GM19193 (cell line): Measurements from ENCODE around the gene HP.
A peak's percentile ranks its signal among the peaks of the same experiment; 100 is the strongest.

Experiments used
- POLR2A ChIP-seq: IDR thresholded peaks from 4 replicates; pipeline ENCODE4 v1.6.1; 2011; ENCODE audit not compliant: insufficient read depth, insufficient read length; ENCODE audit errors: extremely low read depth

Gene HP

DNA sequence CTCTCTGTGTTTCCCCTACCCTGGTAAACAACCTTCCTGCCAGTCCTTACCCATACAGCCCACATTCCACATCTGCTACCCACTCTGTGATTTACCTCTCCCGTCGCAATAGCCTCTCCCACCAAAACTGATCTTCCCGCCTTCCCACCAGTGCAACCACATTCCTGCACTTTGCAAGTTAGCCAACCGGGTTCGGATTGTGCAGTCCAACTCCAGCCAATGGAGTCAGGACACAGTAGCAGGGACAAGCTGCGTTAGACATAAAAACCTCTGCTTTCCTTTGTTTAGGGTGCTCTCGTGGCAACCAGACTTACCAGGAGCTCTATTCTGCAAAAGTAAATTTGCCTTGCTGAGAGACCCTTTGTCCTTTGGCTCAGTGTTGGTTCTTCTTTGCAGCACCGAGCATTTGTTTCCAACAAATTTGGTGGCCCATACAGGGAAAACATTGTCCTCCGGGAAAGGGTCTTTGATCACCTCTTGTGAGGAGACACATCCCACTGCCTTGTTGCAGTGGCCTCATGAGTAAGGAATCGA, 10.1 kb downstream of the HP start:
- no peak for TF ChIP-seq POLR2A

DNA sequence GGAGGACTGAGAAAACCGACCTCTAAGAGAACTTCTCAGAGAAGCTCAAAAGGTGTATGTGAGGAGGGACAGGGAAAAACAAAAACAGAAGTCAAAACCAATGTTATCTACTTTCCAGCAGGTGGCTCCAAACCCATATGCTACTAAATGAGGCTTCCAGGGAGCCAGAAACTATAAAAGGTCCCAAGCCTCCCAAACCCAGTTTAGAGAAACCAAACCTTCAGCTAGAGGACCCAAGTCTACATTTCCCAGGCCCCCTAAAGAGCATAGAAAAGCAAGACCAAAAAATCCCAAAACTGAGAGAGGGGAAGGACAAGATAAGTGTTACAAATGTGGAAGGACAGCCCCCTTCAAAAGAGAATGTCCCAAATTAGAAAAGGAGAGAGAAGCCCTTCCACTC, 12.4 kb downstream of the HP start:
- TF ChIP-seq POLR2A, result no peak

DNA sequence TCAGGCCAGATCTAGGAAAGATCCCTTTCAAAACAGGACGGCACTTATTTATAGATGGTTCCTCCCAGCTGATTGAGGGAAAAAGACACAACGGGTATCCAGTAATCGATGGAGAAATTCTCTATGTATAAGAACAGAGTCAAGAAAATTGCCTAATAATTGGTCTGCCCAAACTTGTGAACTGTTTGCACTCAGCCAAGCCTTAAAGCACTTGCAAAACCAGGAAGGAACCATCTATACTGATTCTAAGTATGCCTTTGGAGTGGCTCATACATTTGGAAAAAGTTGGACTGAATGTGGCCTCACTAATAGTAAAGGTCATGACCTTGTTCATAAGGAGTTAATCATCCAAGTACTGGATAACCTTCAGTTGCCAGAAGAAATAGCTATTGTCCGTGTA, 14.6 kb downstream of the HP start:
- TF ChIP-seq POLR2A, result no peak

DNA sequence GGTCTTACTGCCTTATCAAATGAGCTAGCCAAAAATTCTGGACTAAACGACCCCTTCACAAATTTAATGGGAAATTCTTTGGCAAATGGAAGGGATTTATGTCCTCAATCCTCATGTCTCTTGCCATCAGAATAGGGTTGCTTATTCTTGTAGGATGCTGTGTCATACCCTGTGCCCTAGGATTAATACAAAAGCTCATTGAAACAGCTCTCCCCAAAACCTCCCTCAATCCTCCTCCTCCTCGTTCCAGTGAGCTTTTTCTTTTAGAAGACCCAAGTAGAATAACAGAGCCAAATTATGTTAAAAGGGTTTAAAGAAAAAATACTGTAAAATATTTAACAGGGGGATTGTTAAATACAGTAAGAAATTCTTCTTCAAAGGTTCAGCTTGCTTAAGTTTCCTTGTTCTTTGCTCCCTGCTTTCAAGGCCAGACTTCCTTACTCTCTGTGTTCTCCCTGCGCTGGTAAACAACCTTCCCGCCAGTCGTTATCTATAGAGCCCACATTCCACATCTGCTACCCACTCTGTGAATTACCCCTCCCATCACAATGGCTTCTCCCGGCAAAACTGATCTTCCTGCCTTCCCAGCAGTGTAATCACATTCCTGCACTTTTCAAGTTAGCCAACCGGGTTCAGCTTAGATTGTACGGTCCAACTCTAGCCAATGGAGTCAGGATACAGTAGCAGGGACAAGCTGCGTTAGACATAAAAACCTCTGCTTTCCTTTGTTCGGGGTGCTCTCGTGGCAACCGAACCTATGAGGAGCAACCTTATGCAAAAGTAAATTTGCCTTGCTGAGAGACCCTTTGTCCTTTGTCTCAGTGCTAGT, 18.4 kb downstream of the HP start:
- TF ChIP-seq POLR2A, result no peak

DNA sequence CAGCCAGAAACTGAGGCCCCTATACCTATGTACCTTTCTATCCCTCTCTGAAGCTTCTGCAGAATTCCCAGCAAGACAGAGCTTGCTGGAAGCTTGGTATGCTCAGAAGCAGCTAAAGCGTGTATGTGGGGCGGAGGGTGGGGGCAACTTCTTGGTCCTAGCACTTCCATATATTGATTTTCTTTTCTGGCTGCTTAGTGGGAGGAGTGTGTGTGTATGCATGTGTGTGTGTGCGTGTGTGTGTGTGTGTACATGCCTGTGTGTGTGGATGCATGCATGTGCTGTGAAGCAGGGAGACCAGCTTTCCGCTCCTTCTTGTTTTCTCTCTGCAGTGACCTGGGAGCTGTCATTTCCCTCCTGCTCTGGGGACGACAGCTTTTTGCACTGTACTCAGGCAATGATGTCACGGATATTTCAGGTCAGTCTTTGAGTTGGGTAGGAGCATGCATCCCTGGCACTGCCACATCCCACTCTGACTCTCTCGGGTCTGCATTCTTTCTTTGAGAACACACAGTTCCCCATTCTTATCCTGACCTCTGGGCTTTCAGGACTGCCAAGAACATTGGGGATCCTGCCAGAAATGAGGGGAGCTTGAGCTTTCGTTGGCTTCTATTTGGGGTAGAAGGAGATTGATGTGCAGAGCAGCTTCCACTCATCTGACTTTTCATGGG, 19.4 kb downstream of the HP start:
- TF ChIP-seq POLR2A, result no peak

DNA sequence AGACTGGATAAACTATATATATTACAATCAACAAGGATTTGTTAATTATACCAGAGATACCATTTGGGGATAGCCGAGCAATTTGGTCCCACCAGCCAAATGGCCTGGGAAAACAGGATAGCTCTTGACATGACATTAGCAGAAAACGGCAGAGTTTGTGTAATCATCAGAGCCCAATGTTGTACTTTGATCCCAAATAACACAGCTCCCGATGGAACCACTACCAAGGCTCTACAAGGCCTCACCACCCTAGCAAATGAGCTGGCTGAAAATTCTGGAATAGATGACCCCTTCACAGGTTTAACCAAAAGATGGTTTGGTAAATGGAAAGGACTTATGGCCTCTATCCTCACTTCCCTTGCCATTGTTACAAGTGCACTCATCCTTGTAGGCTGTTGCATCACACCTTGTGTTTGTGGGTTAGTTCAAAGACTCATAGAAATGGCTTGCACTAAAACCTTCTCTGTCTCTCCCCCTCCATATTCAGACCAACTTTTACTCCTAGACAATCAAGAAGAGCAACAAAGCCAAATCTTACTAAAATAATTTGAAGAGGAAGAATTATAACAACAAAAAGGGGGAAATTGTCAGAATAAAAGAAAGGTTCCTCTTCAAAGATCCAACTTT, 29.6 kb downstream of the HP start:
- no peak for TF ChIP-seq POLR2A

DNA sequence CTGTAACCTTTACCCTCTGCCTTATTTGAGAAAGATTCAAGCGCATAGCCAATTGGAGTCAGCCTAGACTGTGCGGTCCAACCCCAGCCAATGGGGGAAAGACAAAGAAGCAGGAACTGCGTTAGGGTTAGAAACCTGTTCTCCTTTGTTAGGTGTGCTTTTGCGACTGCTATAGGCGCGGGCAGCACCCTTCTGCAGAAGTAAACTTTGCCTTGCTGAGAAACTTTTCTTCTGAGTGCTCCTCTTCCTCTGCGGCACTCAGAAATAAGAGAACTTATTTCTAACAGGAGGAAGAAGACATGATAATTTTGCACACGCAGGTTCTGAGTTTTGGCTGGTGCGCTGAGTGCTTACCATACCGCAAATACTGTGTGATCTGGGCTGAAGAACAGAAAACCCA, 30.1 kb downstream of the HP start:
- TF ChIP-seq POLR2A, result no peak

DNA sequence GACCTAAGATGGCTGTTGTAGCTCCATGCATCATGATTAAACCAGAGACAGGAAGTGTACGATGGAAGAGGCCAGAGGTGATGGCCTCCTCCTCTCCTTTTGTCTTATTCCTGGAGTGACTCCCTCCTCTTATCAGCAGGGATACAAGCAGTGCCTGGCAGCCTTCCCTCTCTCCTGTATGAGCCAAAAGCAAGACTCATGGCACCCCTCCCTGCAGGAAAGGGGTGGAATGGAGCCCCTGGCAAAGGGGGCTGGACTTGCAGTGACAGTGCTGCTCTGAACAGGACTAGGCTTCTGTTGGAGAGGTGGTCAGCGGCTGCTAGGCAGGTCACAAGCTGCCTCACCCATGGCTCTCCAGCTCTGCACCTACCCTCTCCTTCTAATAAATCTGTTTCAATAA, 30.7 kb downstream of the HP start:
- no peak for TF ChIP-seq POLR2A

DNA sequence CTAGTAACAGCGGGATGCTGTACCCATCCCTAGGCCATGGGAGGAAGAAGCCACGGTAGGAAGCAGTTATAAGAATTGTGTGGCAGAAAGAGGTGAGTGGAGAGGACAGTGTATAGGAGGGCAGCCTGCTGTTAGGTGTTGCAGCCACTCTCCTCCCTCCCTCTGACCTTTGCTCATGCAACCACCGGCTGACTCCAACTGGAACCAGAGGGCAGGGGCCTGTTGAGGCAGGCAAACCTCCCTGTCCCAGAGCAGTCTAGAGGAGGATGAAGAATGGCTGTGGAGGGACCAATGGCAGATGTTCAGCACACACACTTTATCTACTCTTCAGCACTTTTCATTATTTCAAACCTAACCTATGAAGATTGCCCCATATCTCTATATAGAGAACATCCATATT, 36.9 kb downstream of the HP start:
- no peak for TF ChIP-seq POLR2A

DNA sequence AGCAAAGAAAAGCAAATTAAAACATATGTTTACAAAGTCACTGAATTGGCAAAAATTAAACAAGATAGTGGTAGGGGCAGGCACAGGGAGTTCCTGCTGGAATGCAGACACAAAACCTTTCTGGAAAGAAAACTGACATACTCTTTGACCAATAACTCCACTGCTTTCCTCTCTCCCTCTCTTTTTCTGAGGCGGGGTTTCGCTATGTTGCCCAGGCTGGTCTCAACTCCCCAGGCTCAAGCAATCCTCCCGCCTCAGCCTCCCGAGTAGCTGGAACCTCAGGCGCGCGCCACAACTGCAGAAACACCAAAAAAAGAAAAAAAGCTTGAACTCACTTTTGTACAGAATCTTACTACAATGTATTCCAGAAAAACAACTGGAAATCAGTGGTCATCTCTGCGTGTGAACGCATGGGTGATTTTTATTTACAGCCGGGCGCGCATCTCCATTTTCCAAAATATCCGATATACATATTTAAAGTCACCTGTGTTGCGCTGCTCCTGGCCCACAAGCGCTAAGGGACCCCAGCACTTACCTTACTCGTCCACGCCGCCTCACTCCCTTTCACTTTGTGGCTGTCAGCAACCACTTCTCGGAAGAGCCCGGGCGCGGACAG, 38.6 kb downstream of the HP start:
- no peak for TF ChIP-seq POLR2A

DNA sequence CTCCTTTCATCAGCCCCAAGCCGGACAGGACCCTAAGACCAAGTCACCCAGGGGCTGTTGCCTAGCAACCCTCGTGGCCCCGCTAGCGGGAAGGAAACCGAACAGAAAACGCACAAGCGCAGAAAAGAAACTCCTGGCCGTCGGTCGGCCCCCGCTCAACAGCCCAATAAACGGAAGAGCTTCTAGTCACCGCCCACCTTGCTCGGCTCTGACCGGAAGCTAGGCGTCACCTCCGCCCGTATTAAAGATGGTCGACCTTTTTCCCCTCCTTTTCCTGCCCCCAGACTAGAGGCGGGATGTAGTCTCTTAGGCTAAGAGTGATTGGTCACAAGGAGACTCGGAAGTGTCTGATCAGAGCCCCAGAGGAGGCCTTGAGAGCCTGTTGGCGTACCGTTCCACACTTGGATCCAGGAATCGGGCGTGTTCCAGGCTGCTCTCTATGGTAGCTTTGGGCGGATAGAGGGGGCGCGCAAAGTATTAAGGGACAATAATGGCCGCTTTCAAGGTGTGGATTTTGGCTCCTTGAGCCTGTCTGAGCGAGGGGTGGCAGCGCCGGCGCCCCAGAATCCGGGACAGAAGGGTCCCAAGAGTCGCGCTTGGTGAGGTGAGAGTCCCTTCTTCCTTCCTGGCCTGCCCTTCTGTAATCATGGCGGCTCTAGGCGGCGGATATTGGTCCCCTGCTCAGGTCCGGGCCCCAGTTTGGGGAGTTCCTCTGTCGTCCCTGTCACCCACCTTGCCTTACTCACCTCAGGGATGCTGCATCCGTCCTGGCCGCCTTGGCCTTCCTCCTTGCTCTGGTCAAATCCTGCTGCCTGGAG, 39.4 kb downstream of the HP start, which contains the start of the genes DHX38 and TXNL4B:
DHX38 (plus strand) TSS at position 400 of the 818 bp plus-strand sequence. CDS start 2,311 bp downstream, outside the sequence.
TXNL4B (minus strand) TSS at position 173 of the 818 bp plus-strand sequence. CDS start 2,871 bp downstream, outside the sequence.
- peak; percentile 80 for TF ChIP-seq POLR2A

DNA sequence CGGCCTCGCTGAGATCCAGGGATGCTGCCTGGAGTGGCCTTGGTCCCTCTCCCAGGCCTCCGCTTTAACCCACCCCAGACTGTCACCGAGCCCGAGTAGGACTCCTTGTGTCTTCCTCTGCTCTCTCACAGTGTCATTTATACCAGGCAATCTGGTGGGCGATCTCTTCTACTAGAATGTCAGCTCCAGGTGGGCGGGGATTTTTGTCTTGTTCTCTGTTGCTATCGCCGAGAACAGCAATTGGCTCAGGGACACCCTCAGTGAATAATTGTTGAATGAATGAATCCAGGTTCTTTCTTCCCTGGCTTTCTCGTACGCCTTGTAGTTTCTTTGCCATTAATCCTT, 39.9 kb downstream of the HP start:
- TF ChIP-seq POLR2A, result no peak

DNA sequence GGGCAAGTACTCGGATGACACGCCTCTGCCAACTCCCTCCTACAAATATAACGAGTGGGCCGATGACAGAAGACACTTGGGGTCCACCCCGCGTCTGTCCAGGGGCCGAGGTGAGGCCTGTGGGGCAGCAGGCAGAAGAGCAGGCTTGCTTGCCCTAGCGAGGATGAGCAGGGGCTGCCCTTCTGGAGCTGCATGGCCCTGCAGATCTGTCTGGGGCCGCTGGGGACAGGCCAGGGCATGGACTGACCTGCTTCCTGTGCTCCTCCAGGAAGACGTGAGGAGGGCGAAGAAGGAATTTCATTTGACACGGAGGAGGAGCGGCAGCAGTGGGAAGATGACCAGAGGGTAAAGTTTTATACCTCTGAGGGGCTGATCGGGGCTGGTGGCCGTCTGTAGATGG, 44.6 kb downstream of the HP start:
- TF ChIP-seq POLR2A, result no peak

DNA sequence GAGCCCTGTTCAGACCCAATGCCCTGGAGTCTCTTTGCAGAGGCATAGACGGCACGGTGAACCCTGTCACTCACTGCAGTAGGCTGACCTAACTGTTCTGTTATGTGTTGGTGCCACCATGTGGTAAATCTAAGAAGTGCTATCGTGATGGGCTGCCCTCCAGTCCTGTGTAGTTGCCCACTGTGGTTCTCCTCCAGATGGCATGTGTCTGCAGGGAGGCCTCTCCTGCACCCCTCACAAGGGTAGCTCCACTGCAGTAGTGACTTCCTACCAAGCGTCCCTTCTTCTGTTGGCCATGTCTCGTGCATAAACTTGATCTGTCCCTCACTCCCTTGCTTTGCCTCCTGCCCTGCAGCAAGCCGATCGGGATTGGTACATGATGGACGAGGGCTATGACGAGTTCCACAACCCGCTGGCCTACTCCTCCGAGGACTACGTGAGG, 45.1 kb downstream of the HP start:
- TF ChIP-seq POLR2A, result no peak

DNA sequence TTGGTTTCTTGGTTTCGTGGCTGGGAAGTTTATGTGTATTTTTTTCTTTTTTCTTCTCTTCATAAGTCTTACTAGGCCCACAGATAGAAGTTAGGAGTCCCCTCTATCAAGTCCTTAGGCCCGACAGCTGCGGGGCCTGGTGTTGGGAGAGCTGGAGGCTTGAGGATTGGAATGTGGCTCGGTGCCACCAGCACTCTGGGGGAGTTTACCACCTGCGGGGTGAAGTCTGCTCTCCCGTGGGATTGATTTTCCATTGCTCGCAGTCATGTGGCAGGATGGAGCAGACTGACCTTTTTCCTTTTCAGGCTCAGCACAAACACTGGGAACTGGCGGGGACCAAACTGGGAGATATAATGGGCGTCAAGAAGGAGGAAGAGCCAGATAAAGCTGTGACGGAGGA, 46.9 kb downstream of the HP start:
- no peak for TF ChIP-seq POLR2A

DNA sequence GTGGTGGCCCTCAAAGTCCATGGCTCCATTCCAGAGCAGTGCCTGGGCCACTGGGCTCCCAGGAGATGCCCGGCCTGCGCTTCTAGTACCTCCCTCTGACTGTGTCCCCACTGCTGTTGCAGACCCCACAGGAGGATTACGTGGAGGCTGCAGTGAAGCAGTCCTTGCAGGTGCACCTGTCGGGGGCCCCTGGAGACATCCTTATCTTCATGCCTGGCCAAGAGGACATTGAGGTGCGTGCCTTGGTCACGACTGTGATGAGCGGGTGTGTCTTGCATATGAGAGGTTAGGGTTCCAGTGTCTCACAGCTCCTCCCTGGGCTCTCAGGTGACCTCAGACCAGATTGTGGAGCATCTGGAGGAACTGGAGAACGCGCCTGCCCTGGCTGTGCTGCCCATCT, 50.6 kb downstream of the HP start:
- TF ChIP-seq POLR2A, result no peak
